Posterior cingulate gyrus (tissue), 11 donors: ENCODE results near the gene DGCR2.
"Not testable (repeated sequence)": the region's sequence is repeated elsewhere in the genome, so short reads cannot be mapped to it uniquely, and the experiment has no call there.

ENCODE experiments used
- DNase-seq, 10 donors: peaks; one replicate each; pipeline versions ENCODE4 v3.0.0 to v3.0.0-alpha.2; 2020 to 2021; ENCODE audit warnings: mixed read lengths in 3 of 10
- intact Hi-C: fragments of 100-400 bp; cut with DNase I; formaldehyde crosslinking; loops from one replicate; pipeline ENCODE4 v1.15.1; 2023

DGCR2 gene

GRCh38 chr22:18996376-18996900, 125.8 kb downstream of the DGCR2 start:
- peak in 1 of 10 donors; percentile 29 for DNase-seq
- intact Hi-C loops: no loop called here

- DNase-seq: no peak
- intact Hi-C loops: no loop called here
Measured at GRCh38 chr22:18995327-18995711, 126.9 kb downstream of the DGCR2 start.

- DNase-seq: no peak
- intact Hi-C loops: no loop called here
Measured at GRCh38 chr22:18994701-18995326, 127.4 kb downstream of the DGCR2 start.

GRCh38 chr22:18994056-18994455, 128.2 kb downstream of the DGCR2 start:
- intact Hi-C loops: no loop called here
- no peak for DNase-seq

GRCh38 chr22:18992543-18993198, 129.5 kb downstream of the DGCR2 start:
- intact Hi-C loops: no loop called here
- DNase-seq: no peak

- intact Hi-C loops: no loop called here
- peak in 1 of 10 donors; percentile 87 for DNase-seq
Measured at GRCh38 chr22:18991821-18992442, 130.3 kb downstream of the DGCR2 start.

GRCh38 chr22:18991138-18991432, 131.1 kb downstream of the DGCR2 start:
- intact Hi-C loops: no loop called here
- no peak for DNase-seq

- intact Hi-C loops: no loop called here
- no peak for DNase-seq
Measured at GRCh38 chr22:18990355-18991137, 131.7 kb downstream of the DGCR2 start.

- DNase-seq: no peak
- intact Hi-C loops: no loop called here
Measured at GRCh38 chr22:18988958-18989357, 133.3 kb downstream of the DGCR2 start.

GRCh38 chr22:18987765-18988164, 134.4 kb downstream of the DGCR2 start:
- no peak for DNase-seq
- intact Hi-C loops: no loop called here

- peak in 1 of 10 donors; percentile 30 for DNase-seq
- intact Hi-C loops: not testable (repeated sequence)
Measured at GRCh38 chr22:18987114-18987513, 135.1 kb downstream of the DGCR2 start.
